Measurements from ENCODE around the gene DPYSL5.
"Not testable (repeated sequence)": the region's sequence is repeated elsewhere in the genome, so short reads cannot be mapped to it uniquely, and the experiment has no call there.

DPYSL5 gene

GRCh38 chr2:26875065-26875634, 27.2 kb downstream of the DPYSL5 start:
- DNase-seq (ENCODE audit: low read depth, low spot score): no peak

GRCh38 chr2:26875808-26876207, 27.9 kb downstream of the DPYSL5 start:
- DNase-seq (ENCODE audit: low read depth, low spot score): no peak

- DNase-seq (ENCODE audit: low read depth, low spot score): no peak
Measured at GRCh38 chr2:26876260-26876659, 28.3 kb downstream of the DPYSL5 start.

GRCh38 chr2:26877276-26877675, 29.3 kb downstream of the DPYSL5 start:
- no peak for DNase-seq (ENCODE audit: low read depth, low spot score)

DNA sequence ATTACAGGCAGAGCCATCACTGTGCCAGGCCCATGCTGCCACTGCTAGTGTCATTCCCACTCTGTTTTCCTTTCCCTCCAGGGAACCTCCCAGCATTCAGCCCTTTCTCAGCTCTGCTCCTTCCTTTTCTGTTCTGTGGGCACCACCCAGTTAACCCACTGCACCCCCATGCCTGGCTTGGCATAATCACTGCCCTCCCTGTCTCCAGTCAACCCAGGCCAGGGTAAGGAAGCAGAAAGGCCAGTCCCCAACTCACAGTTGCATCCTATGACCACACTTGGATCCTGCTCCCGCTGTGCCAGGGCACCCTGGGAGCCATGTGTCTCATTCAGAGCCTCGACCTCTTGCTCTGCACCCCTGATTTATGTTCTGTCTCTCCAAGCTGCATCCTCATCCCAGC, 32.2 kb downstream of the DPYSL5 start:
- DNase-seq (ENCODE audit: low read depth, low spot score): no peak

- no peak for DNase-seq (ENCODE audit: low read depth, low spot score)
Measured at GRCh38 chr2:26880910-26881435, 33.0 kb downstream of the DPYSL5 start.

DNA sequence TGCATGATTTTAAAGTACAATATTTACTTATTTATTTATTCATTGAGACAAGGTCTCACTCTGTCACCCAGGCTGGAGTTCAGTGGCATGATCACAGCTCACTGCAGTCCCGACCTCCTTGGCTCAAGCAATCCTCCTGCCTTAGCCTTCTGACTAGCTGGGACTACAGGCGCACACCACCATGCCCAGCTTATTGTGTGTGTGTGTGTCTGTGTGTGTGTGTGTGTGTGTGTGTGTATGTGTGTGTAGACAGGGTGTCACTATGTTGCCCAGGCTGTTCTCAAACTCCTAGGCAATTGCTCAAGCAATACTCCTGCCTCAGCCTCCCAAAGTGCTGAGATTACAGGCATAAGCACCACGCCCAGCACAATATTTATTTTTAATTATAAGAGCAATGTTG, 34.3 kb downstream of the DPYSL5 start:
- DNase-seq (ENCODE audit: low read depth, low spot score): not testable (repeated sequence)

GRCh38 chr2:26883956-26884355, 36.0 kb downstream of the DPYSL5 start:
- no peak for DNase-seq (ENCODE audit: low read depth, low spot score)

- no peak for DNase-seq (ENCODE audit: low read depth, low spot score)
Measured at GRCh38 chr2:26884486-26884885, 36.6 kb downstream of the DPYSL5 start.

GRCh38 chr2:26885651-26886329, 37.9 kb downstream of the DPYSL5 start:
- no peak for DNase-seq (ENCODE audit: low read depth, low spot score)

GRCh38 chr2:26886736-26887135, 38.8 kb downstream of the DPYSL5 start:
- DNase-seq (ENCODE audit: low read depth, low spot score): no peak

DNA sequence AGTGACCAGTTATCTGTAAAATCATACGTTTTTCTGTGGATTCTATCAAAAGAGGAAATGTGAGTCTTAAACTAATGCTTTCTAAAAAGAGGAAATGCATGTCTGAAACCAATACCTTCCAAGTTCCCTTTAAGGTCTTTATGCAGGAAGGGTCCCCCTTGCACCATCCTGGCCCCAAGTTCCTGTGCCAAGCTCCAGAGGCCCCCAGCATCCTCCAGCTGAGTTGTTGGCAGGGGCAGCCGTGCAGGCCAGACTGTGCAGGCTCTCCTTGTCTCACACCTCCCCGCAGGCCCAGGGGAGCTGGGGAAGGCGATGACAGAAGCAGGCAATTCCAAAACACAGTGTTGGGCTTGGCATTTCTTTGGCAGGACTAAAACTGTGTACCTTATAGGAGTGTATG, 39.2 kb downstream of the DPYSL5 start:
- no peak for DNase-seq (ENCODE audit: low read depth, low spot score)

GRCh38 chr2:26889796-26890195, 41.9 kb downstream of the DPYSL5 start:
- DNase-seq (ENCODE audit: low read depth, low spot score): no peak

- DNase-seq (ENCODE audit: low read depth, low spot score): no peak
Measured at GRCh38 chr2:26890341-26891000, 42.5 kb downstream of the DPYSL5 start.

DNA sequence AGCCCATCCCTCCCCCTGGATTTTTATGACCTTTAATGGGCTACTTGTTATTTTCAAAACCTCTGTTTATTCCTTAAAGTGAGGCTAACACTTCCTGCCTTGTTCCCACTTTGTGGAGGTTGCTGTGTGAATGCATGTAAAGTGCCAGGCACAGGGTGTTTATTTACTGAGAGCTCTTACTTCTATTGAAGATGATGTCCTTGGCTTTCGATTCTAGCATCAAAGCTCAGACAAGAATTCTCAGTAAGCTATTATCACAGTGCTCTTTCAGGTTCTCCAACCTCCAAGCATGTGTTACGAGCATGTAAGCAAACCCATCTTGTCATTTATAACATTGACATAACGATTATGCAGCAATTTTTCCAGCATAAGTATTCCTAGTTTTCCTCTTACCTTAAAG, 44.2 kb downstream of the DPYSL5 start:
- DNase-seq (ENCODE audit: low read depth, low spot score): no peak

GRCh38 chr2:26892922-26893524, 45.1 kb downstream of the DPYSL5 start:
- DNase-seq (ENCODE audit: low read depth, low spot score): no peak

DNA sequence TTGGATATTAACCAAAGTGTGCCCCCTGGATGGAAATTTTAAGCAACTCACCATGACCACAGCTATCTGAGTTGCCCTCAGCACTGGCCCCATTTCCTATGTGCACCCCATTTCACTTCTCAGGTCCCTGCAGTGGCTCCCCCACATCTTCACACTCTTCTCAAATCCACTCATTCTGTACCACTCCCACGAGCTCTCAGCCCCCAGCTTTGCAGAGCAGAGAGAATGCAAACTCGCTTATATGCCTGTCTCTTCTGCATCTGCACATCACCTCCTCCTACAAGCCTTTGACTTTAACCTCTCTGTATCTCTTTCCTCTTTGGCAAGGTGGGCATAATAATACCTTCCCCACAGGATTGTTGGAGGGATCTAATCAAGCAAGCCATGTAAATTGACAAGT, 46.2 kb downstream of the DPYSL5 start:
- no peak for DNase-seq (ENCODE audit: low read depth, low spot score)

GRCh38 chr2:26897807-26898479, 50.0 kb downstream of the DPYSL5 start:
- DNase-seq (ENCODE audit: low read depth, low spot score): no peak

GRCh38 chr2:26898480-26899078, 50.6 kb downstream of the DPYSL5 start:
- DNase-seq (ENCODE audit: low read depth, low spot score): no peak

DNA sequence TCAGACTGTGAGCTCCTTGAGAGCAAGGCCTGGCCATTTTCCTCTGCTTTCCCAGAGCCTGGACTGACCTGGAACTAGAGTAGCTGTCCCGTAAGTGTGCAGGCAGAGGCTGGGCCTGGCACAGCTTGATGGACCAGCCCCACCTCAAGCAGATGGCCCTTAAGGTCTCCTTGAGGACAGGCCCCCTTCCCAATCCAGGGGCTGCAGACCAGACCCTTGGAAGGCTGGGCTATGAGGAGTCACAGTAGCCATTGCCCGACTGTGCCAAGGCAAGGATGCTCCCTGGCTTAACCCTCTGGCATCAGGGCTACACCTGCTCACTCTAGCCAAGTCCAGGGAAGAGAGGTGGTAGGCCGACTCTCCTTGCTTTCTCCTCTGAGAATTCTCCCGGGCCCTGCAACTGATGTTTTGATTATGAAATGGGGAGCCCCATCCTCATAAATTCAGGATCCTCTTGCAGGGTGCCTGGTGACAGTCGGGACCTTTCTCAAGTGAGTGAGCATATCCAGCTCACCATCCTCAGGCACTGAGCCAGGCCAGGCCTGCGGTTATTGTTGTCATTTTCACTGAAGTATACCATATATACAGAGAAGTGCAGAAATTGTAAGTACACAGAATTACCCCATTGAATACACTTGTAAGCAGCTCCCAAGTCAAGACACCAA, 51.7 kb downstream of the DPYSL5 start:
- no peak for DNase-seq (ENCODE audit: low read depth, low spot score)

DNA sequence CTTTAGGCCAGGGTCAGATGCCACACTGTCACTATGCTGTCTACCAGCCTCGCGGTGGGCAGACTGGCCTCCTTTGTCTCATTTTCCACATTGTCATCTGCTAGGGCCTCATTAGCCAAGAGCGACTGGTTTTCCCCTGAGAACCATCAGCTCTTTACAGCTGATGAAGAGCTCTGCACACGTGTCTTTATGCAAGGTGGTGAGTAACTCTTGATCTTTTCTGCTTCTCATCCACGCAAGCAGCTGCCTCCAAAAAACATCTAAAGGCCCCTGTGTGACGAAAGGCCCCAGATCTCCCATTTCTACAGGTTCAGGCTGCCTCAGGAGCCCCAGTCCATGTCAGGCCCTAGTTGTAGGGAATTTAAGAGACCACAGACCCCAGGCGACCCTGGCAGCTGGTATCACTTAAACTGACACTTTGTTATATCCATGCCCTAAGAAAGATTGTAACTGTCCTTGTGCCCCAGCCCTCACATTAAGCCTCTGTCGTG, 52.9 kb downstream of the DPYSL5 start:
- no peak for DNase-seq (ENCODE audit: low read depth, low spot score)

All from ELF-1 (cell line).